DMS 273 treated with DMSO at 0.1 percent for 48 hours (cell line): ENCODE data around the gene GALNT15.

Source experiments
- DNase-seq: peaks from one replicate; lab custom pipeline; 2025; lab: John Stamatoyannopoulos, UW

The GALNT15 gene

GRCh38 chr3:16229681-16230080 lies 55.2 kb downstream of the GALNT15 start:
- no peak for DNase-seq

DNA sequence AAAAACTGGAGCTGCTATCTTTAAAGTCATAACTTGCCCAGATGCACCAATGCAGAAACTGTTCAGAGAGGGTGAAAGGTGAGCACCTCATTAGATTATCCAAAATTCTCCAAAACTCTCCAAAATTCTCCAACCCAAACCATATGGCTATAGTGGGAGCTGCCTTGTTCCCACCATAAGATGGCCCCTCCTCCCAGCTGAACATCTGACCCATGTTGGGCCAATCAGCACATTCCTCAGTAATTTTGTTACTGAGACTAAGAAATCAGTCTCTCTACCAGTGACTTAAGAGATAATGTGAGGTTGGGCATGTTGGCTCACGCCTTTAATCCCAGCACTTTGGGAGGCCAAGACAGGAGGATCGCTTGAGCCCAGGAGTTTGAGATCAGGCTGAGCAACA lies 57.5 kb downstream of the GALNT15 start:
- no peak for DNase-seq

DNA sequence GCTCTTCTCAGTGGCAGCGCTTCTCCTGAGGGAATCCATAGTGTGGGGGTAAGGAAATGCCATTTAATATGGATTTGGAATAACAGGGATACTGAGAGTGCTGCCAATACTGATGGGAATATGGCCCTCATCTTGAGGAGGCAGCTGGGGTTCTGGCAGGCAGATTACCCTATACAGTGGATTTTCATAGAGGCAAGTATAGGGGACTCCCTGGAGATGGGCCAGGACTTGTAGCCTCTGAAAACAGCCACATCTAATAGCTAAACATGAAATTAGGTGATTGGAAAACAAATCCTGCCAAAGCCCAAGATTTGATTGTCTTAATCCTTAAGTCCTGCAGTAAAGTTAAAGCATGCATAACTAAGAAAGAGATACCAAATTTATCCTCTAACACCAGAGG lies 59.3 kb downstream of the GALNT15 start:
- no peak for DNase-seq

DNA sequence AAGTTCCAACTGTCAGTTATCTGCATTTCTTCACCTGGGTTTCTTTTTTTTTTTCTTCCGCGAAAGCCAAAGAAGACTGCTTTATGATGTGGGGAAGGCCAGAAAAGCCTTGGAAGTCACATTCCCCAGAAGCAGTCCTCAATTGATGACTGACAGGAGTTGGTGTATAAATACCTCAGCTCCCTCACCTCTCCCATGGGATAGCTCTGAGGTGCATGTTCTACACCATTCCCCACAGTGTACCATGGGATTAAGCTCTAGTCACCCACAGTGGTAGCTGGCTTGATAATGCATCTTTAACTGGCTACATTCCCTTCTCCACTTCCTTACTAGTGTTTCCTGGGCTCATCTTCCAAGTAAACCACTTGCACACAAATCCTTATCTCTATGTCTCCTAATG lies 59.8 kb downstream of the GALNT15 start:
- DNase-seq, result no peak

DNA sequence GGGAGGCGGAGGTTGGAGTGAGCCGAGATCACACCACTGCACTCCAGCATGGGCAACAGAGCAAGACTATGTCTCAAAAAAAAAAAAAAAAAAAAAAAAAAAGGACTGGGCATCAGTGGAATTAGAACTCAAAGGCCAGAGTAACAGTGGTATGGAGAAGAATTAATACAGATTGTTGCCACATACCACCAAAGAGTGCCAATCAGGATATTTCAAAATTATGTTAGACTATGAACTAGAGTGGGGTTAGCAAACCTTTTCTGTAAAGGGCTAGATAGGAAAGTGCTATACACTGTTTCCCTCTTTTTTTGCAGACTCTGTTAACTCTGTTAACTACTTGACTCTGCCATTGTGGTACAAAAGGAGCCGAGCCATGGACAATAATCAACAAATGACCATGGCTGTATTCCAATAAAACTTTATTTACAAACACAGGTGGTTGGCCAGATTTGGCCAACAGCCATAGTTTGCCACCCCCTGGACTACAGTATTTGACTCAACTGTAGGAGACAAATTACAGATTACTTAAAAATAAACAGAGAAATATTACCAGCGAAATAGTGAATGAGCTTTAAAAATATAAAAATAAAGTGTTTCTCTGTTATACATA lies 61.7 kb downstream of the GALNT15 start:
- no peak for DNase-seq

GRCh38 chr3:16236856-16237393 lies 62.4 kb downstream of the GALNT15 start:
- DNase-seq, result no peak

GRCh38 chr3:16239086-16239770 lies 64.7 kb downstream of the GALNT15 start:
- no peak for DNase-seq

DNA sequence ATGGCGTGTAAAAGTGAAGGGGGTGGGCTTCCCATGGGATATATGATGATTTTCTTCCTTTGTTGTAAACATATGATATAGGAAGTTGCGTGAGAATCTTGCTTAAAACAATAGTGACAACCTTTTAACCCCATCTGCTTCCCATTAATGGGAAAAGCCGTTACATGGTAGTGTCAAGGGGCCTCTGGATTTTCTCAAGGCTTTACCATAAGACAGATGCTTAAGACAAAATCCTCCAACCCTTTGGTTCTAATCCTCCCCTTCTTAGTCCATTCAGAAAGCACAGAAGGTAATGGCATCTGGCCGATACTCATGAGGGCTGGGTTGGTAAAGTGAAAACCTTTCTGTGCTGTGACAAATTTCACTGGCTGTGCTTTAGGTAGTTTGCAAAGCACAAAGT lies 65.3 kb downstream of the GALNT15 start:
- no peak for DNase-seq

DNA sequence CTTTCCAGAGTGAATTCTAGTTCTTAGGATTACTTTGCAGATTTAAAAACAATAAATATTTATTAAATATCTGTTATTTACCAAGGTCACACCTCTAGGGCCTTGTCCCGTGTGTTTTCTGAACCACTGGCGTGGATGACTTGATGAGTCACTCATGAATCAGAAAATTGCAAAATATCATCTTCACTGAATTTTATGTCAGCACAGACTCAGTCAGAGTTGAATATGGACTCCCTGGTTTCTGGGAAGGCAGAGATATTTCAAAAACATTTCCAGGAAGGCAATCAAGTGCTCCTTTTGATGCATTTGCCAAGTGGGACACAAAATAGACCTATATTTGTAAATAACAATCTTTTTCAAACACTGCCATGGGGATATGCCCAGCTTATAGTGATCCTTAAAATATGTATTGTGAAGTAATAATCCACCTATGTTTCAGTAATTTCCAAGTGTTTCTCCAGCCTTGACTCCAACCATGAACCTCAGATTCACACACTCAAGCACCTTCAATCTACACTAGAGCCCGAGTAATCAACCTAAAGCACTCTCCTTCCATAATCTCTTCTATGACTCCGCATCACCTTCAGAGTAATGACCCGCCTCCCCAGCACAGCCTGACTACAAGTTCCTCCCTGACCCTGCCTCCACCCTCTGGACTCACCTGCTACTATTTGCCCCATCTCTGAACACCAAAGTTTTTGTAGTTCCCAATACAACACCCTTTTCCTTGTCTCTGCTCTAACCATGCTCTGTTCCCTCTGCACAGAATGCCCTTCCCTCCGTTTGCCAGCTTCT lies 65.9 kb downstream of the GALNT15 start:
- DNase-seq, result no peak

GRCh38 chr3:16241225-16241624 lies 66.7 kb downstream of the GALNT15 start:
- no peak for DNase-seq

DNA sequence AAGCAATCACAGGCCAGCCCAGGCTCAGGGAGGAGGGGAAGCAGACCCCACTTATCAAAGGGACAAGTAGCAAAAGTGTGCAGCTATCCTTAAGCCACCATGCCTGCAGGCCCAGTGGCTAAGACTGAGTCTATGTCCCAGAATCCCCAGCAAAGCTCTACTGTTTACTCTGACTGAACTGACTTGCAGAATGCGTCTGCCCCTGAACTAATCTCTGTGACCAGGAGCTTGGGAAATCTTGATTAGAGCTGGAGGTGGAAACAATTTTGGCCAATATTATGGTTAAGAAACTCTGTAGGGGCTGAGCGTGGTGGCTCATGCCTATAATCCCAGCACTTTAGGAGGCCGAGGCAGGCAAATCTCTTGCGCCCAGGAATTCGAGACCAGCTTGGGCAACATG lies 67.7 kb downstream of the GALNT15 start:
- no peak for DNase-seq

GRCh38 chr3:16243706-16244490 lies 69.4 kb downstream of the GALNT15 start:
- DNase-seq, result no peak

GRCh38 chr3:16245609-16246008 lies 71.1 kb downstream of the GALNT15 start:
- DNase-seq, result no peak

DNA sequence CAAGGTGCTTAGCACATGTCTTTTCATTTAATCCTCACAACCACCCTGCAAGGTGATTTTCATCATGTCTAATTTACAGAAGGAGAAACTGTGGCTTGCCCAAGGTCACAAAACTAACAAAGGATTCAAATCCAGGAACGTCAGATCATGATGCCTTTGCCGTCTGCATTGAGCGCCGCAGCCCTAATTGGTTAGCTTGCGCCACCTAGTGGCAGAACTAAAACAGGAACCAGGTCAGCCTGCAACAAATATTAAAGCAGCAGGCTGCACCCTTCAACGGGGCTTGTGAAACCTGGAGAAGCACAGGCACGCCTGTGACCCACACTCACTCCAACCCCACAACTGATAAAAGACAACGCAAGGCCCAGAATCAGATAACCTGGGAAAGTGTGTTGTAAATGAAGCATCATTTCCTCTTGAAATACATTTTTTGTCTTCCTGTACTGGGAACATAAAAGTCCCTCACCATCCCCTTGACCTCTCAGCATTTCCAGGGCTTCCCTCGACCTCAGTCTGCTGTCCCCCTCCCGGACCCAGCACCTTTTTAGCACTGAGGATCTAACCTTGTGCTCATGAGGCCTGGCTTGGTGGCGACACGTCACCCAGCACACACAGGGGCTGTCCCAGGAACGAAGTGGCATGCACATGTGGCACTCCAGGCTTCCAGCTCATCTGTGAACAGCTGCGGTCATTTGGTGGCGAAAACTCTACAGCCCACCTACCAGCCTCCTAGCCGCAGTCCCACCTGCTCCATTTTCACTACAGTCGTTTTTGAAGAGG lies 73.0 kb downstream of the GALNT15 start:
- DNase-seq, result peak; percentile 35

GRCh38 chr3:16248556-16248955 lies 74.1 kb downstream of the GALNT15 start:
- DNase-seq, result no peak

DNA sequence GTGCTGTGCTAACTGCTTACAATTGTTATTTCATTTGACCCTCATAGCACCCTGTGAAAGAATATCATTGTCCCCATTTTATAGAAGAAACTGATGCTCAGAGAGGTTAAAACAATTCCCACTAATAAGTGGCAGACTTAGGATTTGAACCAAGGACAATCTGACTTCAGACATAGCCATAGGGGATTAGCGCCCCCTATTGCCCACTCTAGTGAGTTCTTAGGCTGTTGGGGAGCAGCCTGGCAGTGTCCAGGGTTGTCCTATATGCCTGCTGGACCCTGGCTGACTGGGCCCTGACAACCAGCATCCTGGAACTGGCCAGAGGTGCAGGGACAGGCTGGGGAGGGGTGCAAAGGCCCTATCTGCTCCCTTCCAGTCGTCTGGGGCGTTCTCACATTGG lies 74.9 kb downstream of the GALNT15 start:
- DNase-seq, result no peak

DNA sequence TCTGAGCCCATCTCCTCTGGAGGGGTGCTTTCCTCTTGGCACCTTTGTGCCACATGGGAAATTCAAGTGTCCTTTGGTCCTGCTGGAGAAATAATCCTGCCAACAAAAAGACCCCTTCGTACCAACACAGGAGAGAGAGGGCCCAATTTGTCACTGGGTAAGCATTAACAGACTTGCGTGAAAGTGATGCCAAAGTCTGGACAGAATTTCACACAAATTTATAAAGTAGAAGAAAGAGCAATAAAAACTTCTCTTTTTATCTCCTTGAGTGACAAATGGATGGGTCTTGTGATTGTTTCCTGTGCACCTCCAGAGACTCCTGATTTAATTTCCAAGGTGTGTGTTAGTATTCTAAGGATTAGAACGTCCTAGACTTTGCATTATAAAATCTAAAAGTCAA lies 75.4 kb downstream of the GALNT15 start:
- DNase-seq, result no peak

- DNase-seq, result no peak
These were observed 77.0 kb downstream of the GALNT15 start for GRCh38 chr3:16251316-16252085.

- DNase-seq, result no peak
These were observed 77.9 kb downstream of the GALNT15 start for GRCh38 chr3:16252243-16252978.

DNA sequence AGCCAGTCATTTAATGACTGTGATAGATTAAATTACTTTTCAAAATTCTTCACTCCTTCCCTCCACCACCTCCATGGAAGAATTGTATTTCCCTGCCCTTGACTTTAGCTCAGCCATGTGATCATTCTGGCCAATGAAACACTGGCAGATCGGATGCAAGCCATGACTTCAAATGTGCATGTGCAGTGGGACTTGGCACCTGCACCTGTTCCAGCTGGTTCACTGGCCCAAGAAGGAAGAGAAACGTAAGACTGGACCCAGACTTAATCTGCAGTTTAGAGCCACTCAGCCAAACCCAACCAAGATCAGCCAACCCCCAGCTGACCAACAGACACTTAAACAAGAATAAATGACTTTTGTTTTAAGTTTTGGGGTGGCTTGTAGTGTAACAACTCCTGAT lies 78.5 kb downstream of the GALNT15 start:
- DNase-seq, result no peak
